GM13977 (cell line): ENCODE results near the gene PGAM2.
"Not testable (repeated sequence)": the region's sequence is repeated elsewhere in the genome, so short reads cannot be mapped to it uniquely, and the experiment has no call there.

ENCODE experiments used
- DNase-seq: peaks from one replicate; pipeline ENCODE4 v3.0.0; 2012; ENCODE audit warnings: low spot score
- in situ Hi-C: fragments of 300-500 bp; cut with MboI; formaldehyde crosslinking; loops from one replicate; pipeline ENCODE4 v1.12.0; 2022; ENCODE audit warnings: low sequenced_read_pairs, low pct_unique_long_range_greater_than_20kb, mixed read lengths, inconsistent platforms; ENCODE audit not compliant: unreplicated experiment
- TF ChIP-seq, protein P1 (sequence below): IDR thresholded peaks from 2 replicates; pipeline ENCODE4 v1.5.1; 2012; ENCODE audit warnings: mild to moderate bottlenecking, control low read depth; ENCODE audit not compliant: insufficient read depth; ENCODE audit errors: extremely low read depth, missing control alignments

PGAM2 gene

DNA sequence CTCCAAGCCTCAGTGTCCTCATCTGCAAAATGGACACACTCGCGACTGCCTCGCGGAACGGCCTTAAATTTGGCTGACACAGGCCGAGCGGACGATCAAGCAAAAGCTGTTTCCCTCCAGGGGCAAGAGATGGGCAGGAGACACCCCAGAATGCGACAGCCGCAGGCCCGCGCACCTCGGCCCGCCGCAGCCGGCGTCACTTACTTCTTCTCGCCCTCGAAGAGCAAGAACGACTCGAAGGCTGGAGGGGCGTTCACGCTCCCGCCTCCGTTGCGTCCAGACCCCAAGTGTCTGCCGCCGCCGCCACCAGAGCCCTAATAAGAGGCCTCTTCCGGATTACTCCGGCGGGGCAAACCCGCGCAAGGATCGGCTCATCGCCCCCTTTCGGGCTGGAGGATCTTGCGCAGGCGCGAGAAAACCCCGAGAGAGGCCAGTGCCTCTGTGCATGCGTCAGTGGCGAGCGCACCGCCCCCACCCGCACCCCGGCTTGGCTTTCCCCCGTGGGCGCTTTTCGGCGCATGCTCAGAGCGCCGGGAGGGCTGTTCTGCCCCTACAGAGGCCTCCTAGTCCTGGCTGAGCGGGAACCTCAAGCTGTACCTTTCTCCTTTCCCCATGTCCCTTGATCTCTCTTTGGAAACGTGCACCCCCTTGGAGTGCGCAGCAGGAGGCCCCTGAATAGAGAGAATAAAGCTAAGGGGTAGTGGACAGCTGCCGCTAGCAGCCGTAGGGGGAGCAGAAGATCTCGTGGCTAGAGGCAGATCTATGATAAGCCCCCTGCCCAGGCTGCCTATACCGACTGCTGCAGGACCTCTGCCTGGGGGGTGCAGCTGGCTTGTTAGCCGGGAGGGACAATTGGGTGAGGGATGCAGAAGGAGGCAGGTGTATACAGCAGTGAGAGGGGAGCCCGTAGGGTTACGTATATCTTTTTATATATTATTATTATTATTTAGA, 46.2 kb downstream of the PGAM2 start:
- DNase-seq: peak; percentile 97
- TF ChIP-seq, protein P1, sequence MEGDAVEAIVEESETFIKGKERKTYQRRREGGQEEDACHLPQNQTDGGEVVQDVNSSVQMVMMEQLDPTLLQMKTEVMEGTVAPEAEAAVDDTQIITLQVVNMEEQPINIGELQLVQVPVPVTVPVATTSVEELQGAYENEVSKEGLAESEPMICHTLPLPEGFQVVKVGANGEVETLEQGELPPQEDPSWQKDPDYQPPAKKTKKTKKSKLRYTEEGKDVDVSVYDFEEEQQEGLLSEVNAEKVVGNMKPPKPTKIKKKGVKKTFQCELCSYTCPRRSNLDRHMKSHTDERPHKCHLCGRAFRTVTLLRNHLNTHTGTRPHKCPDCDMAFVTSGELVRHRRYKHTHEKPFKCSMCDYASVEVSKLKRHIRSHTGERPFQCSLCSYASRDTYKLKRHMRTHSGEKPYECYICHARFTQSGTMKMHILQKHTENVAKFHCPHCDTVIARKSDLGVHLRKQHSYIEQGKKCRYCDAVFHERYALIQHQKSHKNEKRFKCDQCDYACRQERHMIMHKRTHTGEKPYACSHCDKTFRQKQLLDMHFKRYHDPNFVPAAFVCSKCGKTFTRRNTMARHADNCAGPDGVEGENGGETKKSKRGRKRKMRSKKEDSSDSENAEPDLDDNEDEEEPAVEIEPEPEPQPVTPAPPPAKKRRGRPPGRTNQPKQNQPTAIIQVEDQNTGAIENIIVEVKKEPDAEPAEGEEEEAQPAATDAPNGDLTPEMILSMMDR: peak; percentile 80
- in situ Hi-C loops: not testable (repeated sequence)

DNA sequence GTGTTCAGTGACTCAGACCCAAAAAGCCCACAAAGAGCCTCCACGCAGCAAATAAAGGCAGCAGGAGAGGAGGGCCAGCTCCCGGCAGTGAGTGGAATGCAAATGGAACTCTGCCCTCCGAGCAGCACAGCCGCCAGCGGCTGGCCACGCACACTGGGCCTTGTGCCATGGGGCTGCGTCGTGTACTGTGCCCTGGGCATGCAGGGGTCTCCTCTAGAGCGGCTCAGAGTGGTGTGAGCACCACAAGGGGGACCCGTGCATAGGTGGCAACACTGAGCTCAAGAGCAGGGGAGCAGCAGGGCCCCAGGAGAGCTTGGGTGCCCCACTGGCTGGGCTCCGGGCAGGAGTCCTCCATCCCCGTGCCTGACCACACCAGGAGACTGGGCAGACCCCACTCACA, 50.3 kb downstream of the PGAM2 start:
- in situ Hi-C loops, DNase-seq: not testable (repeated sequence)
